GM19372 (cell line): ENCODE data around the gene NSMCE3.
"Not testable (repeated sequence)": the region's sequence is repeated elsewhere in the genome, so short reads cannot be mapped to it uniquely, and the experiment has no call there.

Experiments used
- ATAC-seq: cut with Tn5 transposase; IDR thresholded peaks from one replicate; pipeline ENCODE4 v1.9.1; 2021; ENCODE audit warnings: mild to moderate bottlenecking, low read depth, moderate library complexity; ENCODE audit not compliant: unreplicated experiment

Gene NSMCE3

DNA sequence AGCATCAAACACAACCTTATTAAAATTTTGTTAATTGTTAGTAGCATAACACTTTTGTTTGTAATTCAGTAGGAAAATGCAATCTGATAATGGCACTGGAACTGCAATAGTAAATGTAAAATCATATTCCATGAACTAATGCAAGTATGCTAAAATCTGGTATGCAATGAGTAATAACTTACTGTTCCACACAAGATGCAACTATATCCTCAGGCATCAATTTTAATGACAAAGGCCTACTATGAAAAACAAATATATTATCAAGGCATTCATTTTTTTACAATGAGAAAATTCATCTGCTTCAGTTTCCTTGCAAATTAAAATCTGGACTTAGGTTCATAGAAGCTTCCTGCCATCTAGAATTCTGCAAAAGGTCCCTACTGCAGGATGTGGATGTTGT lies 1.4 kb upstream of the NSMCE3 start:
- no peak for ATAC-seq

- ATAC-seq = peak; percentile 30
Observed at GRCh38 chr15:29270169-29270955, 740 bp upstream of the NSMCE3 start.

DNA sequence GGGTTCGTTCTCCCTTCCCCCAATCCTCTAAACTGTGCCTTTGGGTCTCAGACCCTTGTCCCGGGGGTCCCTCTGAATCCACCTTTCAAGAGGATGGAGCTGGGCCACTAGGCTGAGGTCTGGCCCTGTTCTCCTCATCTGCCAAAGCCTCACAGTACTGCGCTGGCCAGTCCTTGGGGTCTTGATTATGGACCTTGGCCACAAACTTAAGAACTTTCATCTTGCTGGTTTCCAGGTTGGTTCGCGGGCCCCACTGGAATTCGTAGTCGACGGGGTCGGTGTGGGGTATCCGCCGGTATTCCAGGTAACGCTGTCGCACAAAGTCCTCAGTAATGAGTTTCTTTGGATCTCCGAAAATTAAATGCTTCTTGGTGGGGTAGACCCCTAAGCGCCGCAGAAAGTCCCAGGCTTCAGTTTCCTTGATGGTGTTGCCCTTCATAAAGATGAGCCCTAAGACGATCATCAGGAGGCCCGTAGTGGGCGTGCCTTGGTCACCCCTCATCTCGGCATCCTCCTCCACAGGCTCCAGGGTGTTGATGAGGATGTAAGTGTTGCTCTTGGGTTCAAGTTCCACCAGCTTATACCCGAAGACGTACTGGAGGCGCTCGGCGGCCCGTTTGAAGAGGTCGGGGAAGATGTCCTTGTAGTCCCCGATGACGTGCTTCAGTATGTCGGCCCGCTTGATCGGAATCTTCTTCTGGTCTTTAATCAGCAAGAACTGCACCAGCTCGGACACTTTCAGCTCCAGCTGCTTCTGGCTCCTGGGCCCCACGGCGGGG lies 727 bp downstream of the NSMCE3 start:
- ATAC-seq = peak; percentile 18

GRCh38 chr15:29266052-29266582 lies 3.5 kb downstream of the NSMCE3 start:
- no peak for ATAC-seq

DNA sequence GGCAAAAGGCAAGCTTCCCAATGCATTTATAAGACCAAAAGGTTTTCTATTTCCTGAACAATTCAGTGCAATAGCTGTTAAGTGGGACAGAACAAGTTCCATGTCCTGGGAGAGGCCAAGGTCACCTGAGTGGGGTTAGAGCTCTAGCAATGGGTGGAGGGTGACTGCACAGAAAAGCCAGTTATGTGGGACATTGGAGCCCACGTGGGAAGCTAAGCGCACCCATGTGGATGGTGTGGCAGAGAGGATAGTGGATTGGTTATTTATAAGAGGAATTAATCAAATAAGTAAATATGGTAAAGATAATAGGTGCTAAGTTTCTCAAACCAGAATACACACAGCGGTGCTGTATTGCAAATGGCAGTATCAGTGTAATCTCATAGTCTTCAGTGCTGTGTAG lies 6.3 kb downstream of the NSMCE3 start:
- no peak for ATAC-seq

- no peak for ATAC-seq
Observed at GRCh38 chr15:29262738-29263137, 6.9 kb downstream of the NSMCE3 start.

- ATAC-seq = no peak
Observed at GRCh38 chr15:29260896-29261295, 8.7 kb downstream of the NSMCE3 start.

DNA sequence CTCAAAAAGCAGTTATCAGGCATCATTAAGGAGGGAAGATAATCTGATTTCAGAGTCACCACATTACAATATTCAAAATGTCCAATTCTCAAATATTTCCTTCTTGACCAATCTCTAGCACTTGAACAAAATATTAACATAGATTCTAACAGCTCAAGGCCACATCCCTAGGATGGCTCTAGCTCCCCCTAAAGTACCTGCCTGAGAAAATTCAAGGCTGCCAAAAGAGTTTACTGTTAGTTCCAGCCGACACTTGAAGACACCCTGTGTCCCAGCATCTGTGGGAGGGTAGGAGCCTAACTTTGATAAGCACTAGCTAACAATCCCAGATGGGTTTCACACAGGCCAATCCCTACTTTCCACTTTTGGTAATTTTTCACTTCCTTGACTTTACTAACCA lies 10.4 kb downstream of the NSMCE3 start:
- no peak for ATAC-seq

DNA sequence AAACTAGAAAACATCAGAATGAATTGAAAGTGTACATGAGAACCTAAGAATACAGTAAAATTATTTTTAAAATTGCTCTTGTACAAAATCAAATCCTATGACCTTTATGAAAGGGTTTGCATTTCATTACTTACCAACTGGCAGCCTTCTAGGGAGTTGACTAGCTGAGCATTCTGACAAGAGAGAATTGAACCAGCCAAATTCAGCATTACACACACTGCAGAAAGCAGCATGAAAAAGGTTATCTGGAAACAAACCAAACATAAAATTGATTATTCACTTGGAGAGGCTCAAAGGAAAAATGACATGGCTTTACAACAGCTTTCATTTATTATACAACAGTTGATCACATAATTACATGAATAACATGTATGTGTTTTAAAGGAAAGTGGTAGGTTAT lies 17.4 kb downstream of the NSMCE3 start:
- no peak for ATAC-seq

GRCh38 chr15:29244544-29244943 lies 25.1 kb downstream of the NSMCE3 start:
- no peak for ATAC-seq

- ATAC-seq = no peak
Observed at GRCh38 chr15:29244123-29244522, 25.5 kb downstream of the NSMCE3 start.

DNA sequence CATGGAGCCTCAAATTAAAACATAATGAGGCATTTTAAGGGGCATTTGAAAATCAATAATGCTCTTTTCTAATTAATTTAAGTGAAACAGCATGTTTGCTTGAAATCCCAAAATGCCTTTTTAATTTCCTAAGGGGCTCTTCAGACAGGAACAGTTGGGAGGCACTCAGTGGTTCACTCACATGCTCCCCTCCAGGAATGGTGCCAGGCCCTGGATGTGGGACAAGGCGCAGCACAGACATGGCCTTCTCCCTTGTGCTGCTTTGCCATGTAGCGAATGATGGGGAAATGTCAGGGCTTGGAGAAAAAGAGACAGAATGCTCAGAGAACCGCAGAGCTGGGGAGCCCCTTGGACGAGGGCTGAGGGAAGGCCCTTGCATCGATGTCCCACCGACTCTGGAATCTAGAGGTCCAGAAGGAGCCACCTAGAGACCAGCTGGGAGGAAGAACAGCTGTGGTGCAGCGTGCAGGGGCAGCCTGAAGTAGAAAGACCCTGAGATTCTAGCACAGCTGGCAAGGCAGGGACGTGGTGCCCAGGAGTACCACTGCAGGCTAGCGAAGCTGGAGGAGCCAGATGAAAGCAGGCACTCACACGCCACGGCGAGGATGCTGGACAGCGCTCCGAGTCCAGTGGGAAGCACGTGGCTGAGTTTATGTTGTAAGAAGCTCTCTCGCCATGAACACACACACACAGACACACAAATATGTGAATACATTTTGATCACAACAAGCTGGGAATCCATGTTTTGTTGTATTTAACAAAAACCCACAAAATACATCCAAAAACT lies 27.0 kb downstream of the NSMCE3 start:
- no peak for ATAC-seq

GRCh38 chr15:29241207-29241606 lies 28.4 kb downstream of the NSMCE3 start:
- no peak for ATAC-seq

DNA sequence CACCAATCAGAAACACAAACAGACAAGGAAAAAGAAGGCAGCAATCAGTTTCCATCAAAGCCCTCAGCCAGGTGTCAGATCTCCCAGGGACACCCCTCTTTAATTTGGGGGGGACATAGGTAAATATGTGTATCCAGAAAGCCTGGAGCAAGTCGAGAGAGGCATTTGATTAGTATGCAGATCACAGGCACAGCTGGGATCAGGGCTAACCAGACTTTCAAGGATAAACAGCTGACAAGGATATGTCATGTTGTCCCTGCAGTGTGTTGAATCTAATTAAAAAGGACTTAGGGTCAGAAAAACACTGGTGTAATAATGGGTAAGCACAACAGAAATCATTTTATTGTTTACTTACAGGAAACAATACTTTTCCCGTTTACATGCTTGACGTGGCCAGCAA lies 30.2 kb downstream of the NSMCE3 start:
- ATAC-seq = no peak

DNA sequence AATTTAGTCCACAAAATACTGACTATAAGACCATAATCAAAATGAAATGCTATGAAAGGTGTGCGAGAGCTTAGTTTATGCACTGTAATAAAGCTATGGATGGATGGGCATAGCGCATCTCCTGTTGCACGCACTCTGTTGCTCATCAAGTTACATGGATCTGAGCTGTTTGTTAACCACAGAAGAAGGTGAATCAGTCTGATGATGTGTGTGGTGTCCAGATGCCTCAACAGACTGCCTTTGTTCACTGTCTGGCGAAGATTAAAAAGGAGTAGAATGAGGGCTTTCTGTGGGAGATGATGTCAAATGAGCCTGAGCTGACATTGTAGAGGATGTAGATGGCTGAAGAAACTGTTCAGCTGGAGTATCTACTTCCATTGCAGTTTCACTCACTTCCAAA lies 36.1 kb downstream of the NSMCE3 start:
- no peak for ATAC-seq

- no peak for ATAC-seq
Observed at GRCh38 chr15:29226436-29227208, 43.0 kb downstream of the NSMCE3 start.

GRCh38 chr15:29225534-29226234 lies 43.9 kb downstream of the NSMCE3 start:
- ATAC-seq = no peak

- not testable (repeated sequence) for ATAC-seq
Observed at GRCh38 chr15:29224987-29225363, 44.6 kb downstream of the NSMCE3 start.

DNA sequence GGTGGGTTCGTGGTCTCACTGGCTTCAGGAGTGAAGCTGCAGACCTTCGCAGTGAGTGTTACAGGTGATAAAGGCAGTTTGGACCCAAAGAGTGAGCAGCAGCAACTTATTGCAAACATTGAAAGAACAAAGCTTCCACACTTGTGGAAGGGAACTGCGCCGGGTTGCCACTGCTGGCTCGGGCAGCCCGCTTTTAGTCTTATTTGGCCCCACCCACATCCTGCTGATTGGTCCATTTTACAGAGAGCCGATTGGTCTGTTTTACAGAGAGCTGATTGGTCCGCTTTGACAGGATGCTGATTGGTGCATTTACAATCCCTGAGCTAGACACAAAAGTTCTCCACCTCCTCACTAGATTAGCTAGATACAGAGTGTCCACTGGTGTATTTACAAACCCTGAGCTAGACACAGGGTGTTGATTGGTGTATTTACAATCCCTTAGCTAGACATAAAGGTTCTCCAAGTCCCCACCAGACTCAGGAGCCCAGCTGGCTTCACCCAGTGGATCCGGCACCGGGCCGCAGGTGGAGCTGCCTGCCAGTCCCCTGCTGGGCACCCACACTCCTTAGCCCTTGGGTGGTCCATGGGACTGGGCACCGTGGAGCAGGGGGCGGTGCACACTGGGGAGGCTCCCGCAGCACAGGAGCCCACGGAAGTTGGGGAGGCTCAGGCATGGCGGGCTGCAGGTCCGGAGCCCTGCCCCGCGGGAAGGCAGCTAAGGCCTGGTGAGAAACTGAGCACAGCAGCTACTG lies 45.2 kb downstream of the NSMCE3 start:
- not testable (repeated sequence) for ATAC-seq
